Measurements from ENCODE around the gene SLC16A2. TPM values are rescaled to one million over a fixed set of nuclear protein-coding genes. Genes with fewer than 3 reads are reported as not detected.

SLC16A2 gene
- total RNA-seq, 1 donor from 2014 or later = 32.4 TPM

DNA sequence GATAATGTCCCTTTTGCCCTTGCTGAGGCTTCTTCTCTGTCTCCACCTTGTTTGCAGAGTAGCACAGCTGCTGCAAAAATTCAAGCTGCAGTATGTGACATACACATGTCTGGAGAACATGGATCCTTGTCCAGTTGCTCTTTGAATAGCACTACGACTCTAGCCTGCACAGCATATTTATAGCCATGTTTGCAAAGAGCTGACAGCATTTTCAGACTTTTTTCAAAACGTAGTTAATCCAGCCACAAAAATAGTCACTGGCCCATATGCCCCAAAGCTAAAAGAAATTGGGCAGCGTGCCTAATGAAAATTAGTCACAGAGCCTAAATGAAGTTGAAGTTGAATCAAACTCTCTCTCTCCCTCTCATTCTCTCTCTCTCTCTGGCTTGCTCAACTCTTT is 17.5 kb downstream of the SLC16A2 start:
- Mint-ChIP-seq H3K27me3 (ENCODE audit: unreplicated experiment) (peaks cover 3% of the 10 kb centered on the region), H3K27ac (ENCODE audit: unreplicated experiment) (no peak overlapping the region), H3K4me3 (ENCODE audit: unreplicated experiment) (no peak overlapping the region), H3K4me1 (ENCODE audit: unreplicated experiment) (no peaks in the 10 kb centered on the region), H3K9me3 (ENCODE audit: unreplicated experiment) (no peaks in the 10 kb centered on the region), H3K36me3 (ENCODE audit: low read depth, unreplicated experiment) (peaks cover 12% of the 10 kb centered on the region)
- no peak for DNase-seq (ENCODE audit: low spot score)
- TF ChIP-seq, protein P1, sequence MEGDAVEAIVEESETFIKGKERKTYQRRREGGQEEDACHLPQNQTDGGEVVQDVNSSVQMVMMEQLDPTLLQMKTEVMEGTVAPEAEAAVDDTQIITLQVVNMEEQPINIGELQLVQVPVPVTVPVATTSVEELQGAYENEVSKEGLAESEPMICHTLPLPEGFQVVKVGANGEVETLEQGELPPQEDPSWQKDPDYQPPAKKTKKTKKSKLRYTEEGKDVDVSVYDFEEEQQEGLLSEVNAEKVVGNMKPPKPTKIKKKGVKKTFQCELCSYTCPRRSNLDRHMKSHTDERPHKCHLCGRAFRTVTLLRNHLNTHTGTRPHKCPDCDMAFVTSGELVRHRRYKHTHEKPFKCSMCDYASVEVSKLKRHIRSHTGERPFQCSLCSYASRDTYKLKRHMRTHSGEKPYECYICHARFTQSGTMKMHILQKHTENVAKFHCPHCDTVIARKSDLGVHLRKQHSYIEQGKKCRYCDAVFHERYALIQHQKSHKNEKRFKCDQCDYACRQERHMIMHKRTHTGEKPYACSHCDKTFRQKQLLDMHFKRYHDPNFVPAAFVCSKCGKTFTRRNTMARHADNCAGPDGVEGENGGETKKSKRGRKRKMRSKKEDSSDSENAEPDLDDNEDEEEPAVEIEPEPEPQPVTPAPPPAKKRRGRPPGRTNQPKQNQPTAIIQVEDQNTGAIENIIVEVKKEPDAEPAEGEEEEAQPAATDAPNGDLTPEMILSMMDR (IDR thresholded peaks at IDR 0.05; ENCODE audit: unreplicated experiment) = no peak

DNA sequence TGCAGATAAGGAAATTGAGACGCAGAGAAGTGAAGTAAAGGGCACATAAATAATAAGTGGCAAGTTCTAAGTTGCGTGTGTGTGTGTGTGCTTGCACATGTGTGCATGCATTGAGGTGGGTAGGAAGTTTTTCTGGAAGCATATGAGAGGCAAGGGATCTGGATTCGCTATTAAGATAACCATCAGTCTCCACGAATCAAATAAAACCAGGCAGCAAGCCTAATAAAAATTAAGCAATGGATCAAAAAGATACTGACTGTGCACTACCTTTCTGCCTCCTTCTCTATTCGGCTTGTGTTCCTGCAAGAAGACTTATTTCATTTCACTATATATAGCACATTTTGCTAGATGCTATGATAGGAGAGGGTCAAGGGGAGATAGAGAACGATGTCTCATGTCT is 23.8 kb downstream of the SLC16A2 start:
- no peak for DNase-seq (ENCODE audit: low spot score)
- peaks cover 6% of the 10 kb centered on the region for H3K36me3 Mint-ChIP-seq (ENCODE audit: low read depth, unreplicated experiment)
- peak overlapping the region; percentile 43 for H3K27ac Mint-ChIP-seq (ENCODE audit: unreplicated experiment)
- H3K4me3 Mint-ChIP-seq (ENCODE audit: unreplicated experiment) = no peak overlapping the region
- TF ChIP-seq, protein P1 (IDR thresholded peaks at IDR 0.05; ENCODE audit: unreplicated experiment) = no peak
- peaks cover 3% of the 10 kb centered on the region for H3K27me3 Mint-ChIP-seq (ENCODE audit: unreplicated experiment)
- no peaks in the 10 kb centered on the region for H3K9me3 Mint-ChIP-seq (ENCODE audit: unreplicated experiment)
- H3K4me1 Mint-ChIP-seq (ENCODE audit: unreplicated experiment) = no peaks in the 10 kb centered on the region

DNA sequence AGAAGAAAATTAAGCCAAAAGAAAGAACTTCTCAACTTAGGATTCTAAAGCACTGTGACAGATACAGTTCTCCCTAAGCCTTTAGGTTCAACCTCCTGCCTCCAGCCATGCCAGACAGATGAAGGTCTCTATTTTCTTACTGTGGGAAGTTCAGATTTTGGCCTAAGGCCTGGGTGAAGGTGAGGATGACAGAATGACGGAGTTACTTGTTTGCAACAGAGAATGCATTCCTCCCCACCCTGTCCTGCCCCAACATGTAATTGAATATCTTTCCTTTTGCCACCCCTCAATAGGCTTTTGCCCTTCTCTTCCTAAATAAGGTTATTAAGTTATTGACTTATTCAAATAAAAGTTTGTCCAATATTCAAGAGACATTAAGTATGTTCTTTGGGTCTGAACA is 25.6 kb downstream of the SLC16A2 start:
- peaks cover 3% of the 10 kb centered on the region for H3K27me3 Mint-ChIP-seq (ENCODE audit: unreplicated experiment)
- no peaks in the 10 kb centered on the region for H3K4me1 Mint-ChIP-seq (ENCODE audit: unreplicated experiment)
- TF ChIP-seq, protein P1 (IDR thresholded peaks at IDR 0.05; ENCODE audit: unreplicated experiment) = no peak
- H3K4me3 Mint-ChIP-seq (ENCODE audit: unreplicated experiment) = no peak overlapping the region
- no peak for DNase-seq (ENCODE audit: low spot score)
- H3K36me3 Mint-ChIP-seq (ENCODE audit: low read depth, unreplicated experiment) = peaks cover 4% of the 10 kb centered on the region
- no peak overlapping the region for H3K27ac Mint-ChIP-seq (ENCODE audit: unreplicated experiment)
- H3K9me3 Mint-ChIP-seq (ENCODE audit: unreplicated experiment) = no peaks in the 10 kb centered on the region

DNA sequence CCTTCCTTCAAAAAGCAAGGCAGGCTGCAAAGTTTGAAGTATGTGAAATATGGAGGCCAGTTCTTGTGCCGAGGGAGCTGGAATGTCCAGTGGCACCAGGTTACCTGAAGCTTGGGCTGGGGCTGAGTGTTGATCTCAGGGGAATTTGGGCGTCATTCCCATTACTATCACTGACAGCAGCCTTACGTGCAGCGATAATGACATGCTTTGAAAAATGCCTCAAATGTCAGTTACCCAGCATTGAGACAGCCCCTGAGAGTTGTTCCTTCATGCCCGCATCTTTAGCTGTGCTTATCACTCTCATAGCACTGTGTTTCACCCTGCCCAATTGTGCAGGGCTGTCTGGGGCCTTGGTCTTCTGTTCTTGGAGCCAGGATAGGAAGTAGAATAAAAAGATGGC is 27.4 kb downstream of the SLC16A2 start:
- H3K27me3 Mint-ChIP-seq (ENCODE audit: unreplicated experiment) = peaks cover 3% of the 10 kb centered on the region
- H3K4me1 Mint-ChIP-seq (ENCODE audit: unreplicated experiment) = no peaks in the 10 kb centered on the region
- H3K36me3 Mint-ChIP-seq (ENCODE audit: low read depth, unreplicated experiment) = peaks cover 4% of the 10 kb centered on the region
- H3K9me3 Mint-ChIP-seq (ENCODE audit: unreplicated experiment) = no peaks in the 10 kb centered on the region
- no peak overlapping the region for H3K4me3 Mint-ChIP-seq (ENCODE audit: unreplicated experiment)
- DNase-seq (ENCODE audit: low spot score) = no peak
- TF ChIP-seq, protein P1 (IDR thresholded peaks at IDR 0.05; ENCODE audit: unreplicated experiment) = no peak
- H3K27ac Mint-ChIP-seq (ENCODE audit: unreplicated experiment) = no peak overlapping the region

DNA sequence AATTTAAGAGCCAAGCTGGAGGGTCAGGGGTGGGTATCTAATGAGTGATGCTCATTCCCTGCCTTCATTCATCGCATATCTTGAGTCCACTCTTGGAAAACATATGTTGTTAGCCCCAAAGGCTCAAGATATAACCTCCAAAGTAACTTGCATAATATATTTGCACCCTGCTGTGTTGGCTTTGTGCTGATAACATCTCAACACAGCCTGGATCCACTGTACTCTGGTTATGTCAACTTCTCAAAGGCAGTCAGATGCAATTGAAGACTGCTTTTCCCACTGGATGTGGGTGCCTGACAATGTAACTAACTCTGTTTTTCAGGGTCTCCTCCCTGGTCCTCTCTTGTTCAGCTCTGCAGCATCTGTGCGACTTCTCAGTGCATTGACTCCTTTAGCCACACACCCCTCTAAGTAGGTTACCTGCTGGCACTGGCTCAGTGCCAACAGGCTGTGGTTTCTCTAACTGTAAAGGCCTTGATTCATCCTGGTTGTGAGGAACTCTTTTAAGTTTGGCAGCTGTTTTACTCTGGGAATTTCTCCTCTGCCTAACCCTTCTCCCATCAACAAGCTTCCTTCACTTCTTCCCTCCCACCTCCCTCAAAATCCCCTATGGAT is 28.1 kb downstream of the SLC16A2 start:
- Mint-ChIP-seq H3K4me3 (ENCODE audit: unreplicated experiment) (no peak overlapping the region), H3K27ac (ENCODE audit: unreplicated experiment) (no peak overlapping the region), H3K9me3 (ENCODE audit: unreplicated experiment) (no peaks in the 10 kb centered on the region), H3K27me3 (ENCODE audit: unreplicated experiment) (peaks cover 3% of the 10 kb centered on the region), H3K36me3 (ENCODE audit: low read depth, unreplicated experiment) (peaks cover 4% of the 10 kb centered on the region), H3K4me1 (ENCODE audit: unreplicated experiment) (no peaks in the 10 kb centered on the region)
- DNase-seq (ENCODE audit: low spot score) = no peak
- TF ChIP-seq, protein P1 (IDR thresholded peaks at IDR 0.05; ENCODE audit: unreplicated experiment) = no peak

Measured in endothelial cell (in vitro differentiated cells).